Heart left ventricle (tissue), 13 donors: ENCODE results near the gene DYSF.

ENCODE experiments used
- CTCF ChIP-seq, 12 donors: fragments of 200-600 bp; sonication (generic) in 4 of 12; IDR thresholded peaks; one replicate each; pipeline versions ENCODE4 v1.5.0 to v1.8.0; 2018 to 2022; ENCODE audit warnings: antibody characterized with exemption in 12 of 12, mild to moderate bottlenecking in 5 of 12
- POLR2A ChIP-seq, 2 donors: fragments of 450-650 bp; IDR thresholded peaks; one replicate each; pipeline ENCODE4 v1.6.1; 2017; ENCODE audit warnings: antibody characterized with exemption in 2 of 2, mild to moderate bottlenecking in 2 of 2, moderate library complexity in 2 of 2
- donor health status: ischemic (EF 13 %, LVEDD 7.1; RV severe dilation, severe dysfunction).
- donor health status: DM: no; HTN: yes; CAD: no.
- donor health status: DM: no; HTN: no; CAD: no.
- donor health status: ischemic (EF 25% LVEDD 6.9; RV normal size, moderate dysfunction).
- donor health status: ischemic (EF 25% LVEDD 5.7; RV mildly dilated, moderate dysfunction).
- donor health status: ischemic (EF 35%, LVEDD 5.7; RV mildly dilated, moderate dysfunction).
- donor health status: nonischemic (EF 11% LVEDD 7.7; RV severe dilation, severe dysfunction).
- donor health status: DM: yes; HTN: yes; CAD: no.
- donor health status: PGD.
- donor health status: ischemic (EF 29% LVEDD 5.4; RV normal size, mild dysfunction).
- donor health status: nonischemic (EF 23%, LVEDD 6.1; RV moderate dilation, normal function).

- TF ChIP-seq POLR2A (IDR thresholded peaks at IDR 0.05) (no peak), CTCF (IDR thresholded peaks at IDR 0.05) (no peak)
Observed at GRCh38 chr2:71710367-71711132, 257.2 kb downstream of the DYSF start.
